HEK293T (cell line): Measurements from ENCODE around the gene ZNF99.

Experiments used
- ARNT ChIP-seq: fragments of 450-650 bp; IDR thresholded peaks from 2 replicates; pipeline ENCODE4 v1.6.1; 2017; ENCODE audit warnings: mild to moderate bottlenecking
- CTBP1 ChIP-seq: fragments of 450-650 bp; IDR thresholded peaks from 2 replicates; pipeline ENCODE4 v1.6.1; 2016; ENCODE audit warnings: borderline replicate concordance
- FOXA1 ChIP-seq: fragments of 450-650 bp; IDR thresholded peaks from 2 replicates; pipeline ENCODE4 v1.6.1; 2016; ENCODE audit warnings: mild to moderate bottlenecking
- FOXM1 ChIP-seq: fragments of 450-650 bp; IDR thresholded peaks from 2 replicates; pipeline ENCODE4 v1.6.1; 2017; ENCODE audit warnings: mild to moderate bottlenecking, borderline replicate concordance
- HDGF ChIP-seq: fragments of 450-650 bp; IDR thresholded peaks from 2 replicates; pipeline ENCODE4 v1.6.1; 2017; ENCODE audit warnings: antibody characterized with exemption, borderline replicate concordance
- L3MBTL2 ChIP-seq: fragments of 450-650 bp; conservative IDR thresholded peaks from 2 replicates; pipeline ENCODE4 v1.6.1; 2016; ENCODE audit warnings: mild to moderate bottlenecking
- SP1 ChIP-seq: fragments of 450-650 bp; IDR thresholded peaks from 2 replicates; pipeline ENCODE4 v1.6.1; 2017
- TF ChIP-seq, protein P1 (sequence below): fragments of 450-650 bp; IDR thresholded peaks from 2 replicates; pipeline ENCODE4 v1.6.1; 2016

DNA sequence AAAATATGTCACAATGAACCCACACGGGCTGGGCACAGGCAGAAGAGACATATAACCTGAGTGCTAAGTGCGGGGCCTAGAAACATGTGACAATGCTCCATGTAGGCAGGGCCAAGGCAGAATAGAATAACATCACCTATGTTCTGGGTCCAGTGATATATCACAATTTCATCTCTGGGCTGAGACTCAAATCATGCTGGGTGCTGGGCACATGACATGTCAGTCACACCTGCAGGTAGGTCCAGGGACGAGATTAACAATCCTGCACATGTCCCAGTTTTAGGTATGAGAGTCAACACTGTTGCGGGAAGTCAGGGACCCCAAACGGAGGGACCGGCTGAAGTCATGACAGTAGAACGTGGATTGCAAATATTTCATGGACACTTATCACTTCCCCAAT, 50.3 kb downstream of the ZNF99 start:
- TF ChIP-seq, protein P1, sequence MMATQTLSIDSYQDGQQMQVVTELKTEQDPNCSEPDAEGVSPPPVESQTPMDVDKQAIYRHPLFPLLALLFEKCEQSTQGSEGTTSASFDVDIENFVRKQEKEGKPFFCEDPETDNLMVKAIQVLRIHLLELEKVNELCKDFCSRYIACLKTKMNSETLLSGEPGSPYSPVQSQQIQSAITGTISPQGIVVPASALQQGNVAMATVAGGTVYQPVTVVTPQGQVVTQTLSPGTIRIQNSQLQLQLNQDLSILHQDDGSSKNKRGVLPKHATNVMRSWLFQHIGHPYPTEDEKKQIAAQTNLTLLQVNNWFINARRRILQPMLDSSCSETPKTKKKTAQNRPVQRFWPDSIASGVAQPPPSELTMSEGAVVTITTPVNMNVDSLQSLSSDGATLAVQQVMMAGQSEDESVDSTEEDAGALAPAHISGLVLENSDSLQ, result no peak
- TF ChIP-seq SP1 (no peak), CTBP1 (no peak), FOXM1 (no peak), ARNT (no peak), FOXA1 (no peak), HDGF (no peak), L3MBTL2 (no peak)
